SK-N-SH (cell line): ENCODE results near the gene KLK15. TPM values are rescaled to one million over a fixed set of nuclear protein-coding genes. Genes with fewer than 3 reads are reported as not detected.

Source experiments
- CTCF ChIA-PET: fragments of 300-600, 350-600 bp; formaldehyde crosslinking; extraction: SDS; loops from one replicate; lab custom pipeline; 2021; lab: Yijun Ruan, JAX
- POLR2A ChIA-PET: fragments of 350-600 bp; sonication (Branson Sonifier 250); formaldehyde crosslinking; extraction: SDS; loops from one replicate; lab custom pipeline; 2020; ENCODE audit warnings: antibody characterized with exemption, inconsistent platforms; lab: Yijun Ruan, JAX
- DNase-seq: peaks from one replicate; pipeline ENCODE4 v3.0.0; 2012
- H2AFZ ChIP-seq: fragments of 200-600 bp; sonication (generic); 2 replicates; pipeline ENCODE4 v1.8.1; 2016; ENCODE audit warnings: antibody characterized with exemption, mild to moderate bottlenecking, low read depth
- H3F3A ChIP-seq: fragments of 200-600 bp; sonication (generic); replicated peaks from 2 replicates; pipeline ENCODE3; 2016; ENCODE audit warnings: antibody characterized with exemption, mild to moderate bottlenecking; ENCODE audit not compliant: insufficient read depth
- H3K27ac ChIP-seq, 2 experiments: fragments of 200-500 bp in 1 of 2; fragments of 200-600 bp in 1 of 2; sonication (Bioruptor generic) in 1 of 2; sonication (generic), shearing (Covaris generic) in 1 of 2; 2 replicates each; pipeline versions ENCODE4 v1.5.1 to v1.6.1; 2014 to 2016; ENCODE audit warnings: low read depth in 2 of 2, inconsistent platforms in 1 of 2, low read length in 1 of 2, mild to moderate bottlenecking in 1 of 2, mixed read lengths in 1 of 2
- H3K27me3 ChIP-seq: fragments of 200-600 bp; sonication (generic), shearing (Covaris generic); 2 replicates; pipeline ENCODE4 v1.6.1; 2016; ENCODE audit warnings: mixed run types; ENCODE audit not compliant: insufficient read depth
- H3K36me3 ChIP-seq, 2 experiments: fragments of 200-500 bp in 1 of 2; fragments of 200-600 bp in 1 of 2; sonication (Bioruptor generic) in 1 of 2; sonication (generic) in 1 of 2; replicated peaks in 1 of 2; 2 replicates each; pipeline versions ENCODE3 to v1.5.1; 2014 to 2016; ENCODE audit warnings: low read length in 1 of 2, mild to moderate bottlenecking in 1 of 2; ENCODE audit not compliant: insufficient read depth in 2 of 2, control insufficient read depth in 1 of 2
- H3K4me1 ChIP-seq, 2 experiments: fragments of 200-500 bp in 1 of 2; fragments of 200-600 bp in 1 of 2; sonication (Bioruptor generic) in 1 of 2; sonication (generic), shearing (Covaris generic) in 1 of 2; 2 replicates each; pipeline versions ENCODE4 v1.5.1 to v1.6.1; 2014 to 2016; ENCODE audit warnings: low read depth in 1 of 2, low read length in 1 of 2, mixed run types in 1 of 2; ENCODE audit not compliant: insufficient read depth in 2 of 2, control insufficient read depth in 1 of 2
- H3K4me2 ChIP-seq: fragments of 200-600 bp; sonication (generic), shearing (Covaris generic); 2 replicates; pipeline ENCODE4 v1.6.1; 2017; ENCODE audit warnings: mixed run types
- H3K4me3 ChIP-seq, 2 experiments: fragments of 200-500 bp in 1 of 2; fragments of 200-600 bp in 1 of 2; sonication (Bioruptor generic) in 1 of 2; sonication (generic), shearing (Covaris generic) in 1 of 2; 2 replicates each; pipeline versions ENCODE4 v1.5.1 to v1.8.1; 2014 to 2016; ENCODE audit warnings: low read depth in 2 of 2, inconsistent platforms in 1 of 2, low read length in 1 of 2, mild to moderate bottlenecking in 1 of 2, mixed read lengths in 1 of 2, moderate library complexity in 1 of 2
- H3K79me2 ChIP-seq: fragments of 200-600 bp; sonication (generic); 2 replicates; pipeline ENCODE4 v1.8.1; 2017; ENCODE audit warnings: mild to moderate bottlenecking; ENCODE audit not compliant: insufficient read depth
- H3K9ac ChIP-seq: fragments of 200-600 bp; sonication (generic); 2 replicates; pipeline ENCODE4 v1.6.1; 2017; ENCODE audit warnings: mixed run types
- H3K9me2 ChIP-seq: fragments of 200-600 bp; sonication (generic); 2 replicates; pipeline ENCODE4 v1.6.1; 2017; ENCODE audit warnings: mixed run types
- H3K9me3 ChIP-seq: fragments of 200-600 bp; sonication (generic); 2 replicates; pipeline ENCODE4 v1.6.1; 2017; ENCODE audit warnings: mixed run types, mild to moderate bottlenecking, moderate library complexity
- H4K20me1 ChIP-seq: fragments of 200-600 bp; sonication (generic); 2 replicates; pipeline ENCODE4 v1.6.1; 2017; ENCODE audit warnings: mild to moderate bottlenecking, mixed run types; ENCODE audit not compliant: insufficient read depth
- ELF1 ChIP-seq: IDR thresholded peaks from 2 replicates; pipeline ENCODE4 v1.4.0; 2012
- EP300 ChIP-seq, 2 experiments: IDR thresholded peaks; 2 replicates each; pipeline versions ENCODE4 v1.4.0 to v1.6.1; 2012; ENCODE audit warnings: borderline replicate concordance in 1 of 2, low read depth in 1 of 2, low read length in 1 of 2
- FOSL2 ChIP-seq: IDR thresholded peaks from 2 replicates; pipeline ENCODE4 v1.4.0; 2012; ENCODE audit warnings: low read depth, mild to moderate bottlenecking, moderate library complexity, borderline replicate concordance
- FOXJ3 ChIP-seq: sonication (generic); formaldehyde crosslinking; IDR thresholded peaks from 2 replicates; pipeline ENCODE4 v1.5.1; 2020; ENCODE audit warnings: mild to moderate bottlenecking, missing genetic modification reagents
- GABPA ChIP-seq: IDR thresholded peaks from 2 replicates; pipeline ENCODE4 v1.4.0; 2012; ENCODE audit warnings: low read depth, mild to moderate bottlenecking
- GATA2 ChIP-seq: sonication (generic); formaldehyde crosslinking; IDR thresholded peaks from 2 replicates; pipeline ENCODE4 v1.5.0; 2020; ENCODE audit warnings: mild to moderate bottlenecking, missing genetic modification reagents
- MEF2A ChIP-seq: IDR thresholded peaks from 2 replicates; pipeline ENCODE4 v1.4.0; 2012; ENCODE audit warnings: low read depth, borderline replicate concordance
- MXI1 ChIP-seq: IDR thresholded peaks from 2 replicates; pipeline ENCODE4 v1.6.1; 2012; ENCODE audit warnings: mild to moderate bottlenecking, low read depth, low read length, improper control_type of control experiment
- NRF1 ChIP-seq: IDR thresholded peaks from 2 replicates; pipeline ENCODE4 v1.6.1; 2012; ENCODE audit warnings: low read depth, mild to moderate bottlenecking, low read length
- RCOR1 ChIP-seq: fragments of 150-350 bp; IDR thresholded peaks from 2 replicates; pipeline ENCODE4 v1.6.1; 2017; ENCODE audit warnings: antibody characterized with exemption, low read length
- RFX5 ChIP-seq: IDR thresholded peaks from 2 replicates; pipeline ENCODE4 v1.6.1; 2012; ENCODE audit warnings: mild to moderate bottlenecking, improper control_type of control experiment, low read length
- SIN3A ChIP-seq: IDR thresholded peaks from 2 replicates; pipeline ENCODE4 v1.6.1; 2012; ENCODE audit warnings: low read depth, mild to moderate bottlenecking, low read length, moderate library complexity, borderline replicate concordance
- SMC3 ChIP-seq: IDR thresholded peaks from 2 replicates; pipeline ENCODE4 v1.6.1; 2012; ENCODE audit warnings: low read depth, low read length, improper control_type of control experiment
- TCF12 ChIP-seq: IDR thresholded peaks from 2 replicates; pipeline ENCODE4 v1.4.0; 2012
- YY1 ChIP-seq: IDR thresholded peaks from 2 replicates; pipeline ENCODE4 v1.4.0; 2012; ENCODE audit warnings: low read depth, mild to moderate bottlenecking
- WGBS: methylation state at CpG from one replicate; pipeline ENCODE4 v1.1.6; 2017; ENCODE audit warnings: low lambda C conversion rate; 5-methylcytosine and 5-hydroxymethylcytosine counted together
- polyA plus RNA-seq, 3 experiments: library from polyadenylated mRNA; depleted of rRNA; stranded (reverse); fragments of >200 nt; gene quantifications; 2 replicates each; pipeline ENCODE4 v1.2.3, GENCODE V29; 2012
- TF ChIP-seq, protein P1 (sequence below): IDR thresholded peaks from 2 replicates; pipeline ENCODE4 v1.4.0; 2012; ENCODE audit warnings: low read depth
- TF ChIP-seq, protein P2 (sequence below): fragments of 200-600 bp; sonication (generic); IDR thresholded peaks from 2 replicates; pipeline ENCODE4 v1.6.1; 2017; ENCODE audit warnings: antibody characterized with exemption, mild to moderate bottlenecking, moderate library complexity
- TF ChIP-seq, protein P3 (sequence below): IDR thresholded peaks from 2 replicates; pipeline ENCODE4 v1.6.1; 2012; ENCODE audit warnings: mild to moderate bottlenecking, low read depth, low read length, moderate library complexity
- TF ChIP-seq, protein P4 (sequence below): fragments of 150-350 bp; IDR thresholded peaks from 2 replicates; pipeline ENCODE4 v1.6.1; 2017; ENCODE audit warnings: antibody characterized with exemption, low read length, low read depth, borderline replicate concordance

Gene KLK15
- polyA plus RNA-seq, 1 of the 3 experiments (the other 2 are of a cell fraction): not detected

DNA sequence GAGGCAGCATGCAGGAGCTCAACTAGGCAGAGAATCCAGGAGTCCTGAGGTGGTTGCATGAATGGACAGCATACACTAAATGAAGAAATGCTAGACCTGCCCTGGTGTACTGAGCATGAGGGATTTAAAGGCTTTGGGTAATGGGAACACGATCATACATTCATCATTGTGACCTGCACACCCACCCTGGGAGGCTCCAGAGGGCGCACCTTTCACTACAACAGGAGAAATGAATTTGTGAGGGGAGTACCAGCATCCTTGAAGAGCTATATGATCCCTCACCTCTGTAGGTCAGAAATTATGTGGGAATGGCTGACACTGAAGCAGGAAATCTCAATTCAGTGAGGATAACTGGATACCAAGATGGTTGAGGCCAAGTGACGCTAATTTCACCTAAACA, 48.8 kb upstream of the KLK15 start:
- POLR2A ChIA-PET: interaction anchor here (0.6 kb wide), 1 partner anchor 14 kb away, joined by 3 read pairs; no protein-coding TSS in a partner anchor
- no peak overlapping the region for H3K4me2 ChIP-seq
- no peak overlapping the region for H3K9ac ChIP-seq
- no peak overlapping the region for H3K4me3 ChIP-seq
- 5% methylated on average over 3 of the region's 3 CpGs for WGBS
- no peak for TF ChIP-seq MEF2A
- TF ChIP-seq RFX5: no peak
- TF ChIP-seq, protein P1, sequence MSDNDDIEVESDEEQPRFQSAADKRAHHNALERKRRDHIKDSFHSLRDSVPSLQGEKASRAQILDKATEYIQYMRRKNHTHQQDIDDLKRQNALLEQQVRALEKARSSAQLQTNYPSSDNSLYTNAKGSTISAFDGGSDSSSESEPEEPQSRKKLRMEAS: no peak
- TF ChIP-seq FOXJ3: no peak
- TF ChIP-seq SIN3A: no peak
- no peak for DNase-seq
- H3K4me1 ChIP-seq: no peaks in the 10 kb centered on the region
- no peaks in the 10 kb centered on the region for H3F3A ChIP-seq
- CTCF ChIA-PET: interaction anchor here (0.6 kb wide), 1 partner anchor 45 kb away, joined by 3 read pairs; no protein-coding TSS in a partner anchor
- H3K36me3 ChIP-seq: no peaks in the 10 kb centered on the region
- H3K27me3 ChIP-seq: peaks cover 29% of the 10 kb centered on the region; the same call in 1 of the 2 replicates
- no peak overlapping the region for H2AFZ ChIP-seq
- H3K9me3 ChIP-seq: no peaks in the 10 kb centered on the region
- H4K20me1 ChIP-seq: no peaks in the 10 kb centered on the region
- H3K9me2 ChIP-seq: no peaks in the 10 kb centered on the region
- H3K79me2 ChIP-seq: no peaks in the 10 kb centered on the region
- H3K27ac ChIP-seq: no peak overlapping the region

DNA sequence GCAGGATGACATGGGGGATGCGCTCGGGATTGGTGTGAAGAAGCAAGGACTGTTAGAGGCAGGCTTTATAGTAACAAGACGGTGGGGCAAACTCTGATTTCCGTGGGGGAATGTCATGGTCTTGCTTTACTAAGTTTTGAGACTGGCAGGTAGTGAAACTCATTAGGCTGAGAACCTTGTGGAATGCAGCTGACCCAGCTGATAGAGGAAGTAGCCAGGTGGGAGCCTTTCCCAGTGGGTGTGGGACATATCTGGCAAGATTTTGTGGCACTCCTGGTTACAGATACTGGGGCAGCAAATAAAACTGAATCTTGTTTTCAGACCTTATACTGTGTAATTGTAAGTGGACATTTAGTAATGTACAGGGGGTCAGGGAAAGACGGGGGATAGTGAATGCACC, 46.9 kb upstream of the KLK15 start:
- peaks cover 44% of the 10 kb centered on the region for H3K27me3 ChIP-seq
- CTCF ChIA-PET: no interaction called here
- no peak for DNase-seq
- no peaks in the 10 kb centered on the region for H3K36me3 ChIP-seq
- H3K27ac ChIP-seq: no peak overlapping the region
- TF ChIP-seq EP300 (IDR thresholded peaks at IDR 0.05; ENCODE audit: borderline replicate concordance in 1 of 2, low read depth in 1 of 2, low read length in 1 of 2) (no peak), NRF1 (no peak), RCOR1 (no peak), RFX5 (no peak), GATA2 (CRISPR knock-in tag) (no peak), FOSL2 (no peak), TCF12 (no peak), ELF1 (no peak), SMC3 (no peak), MEF2A (no peak), FOXJ3 (no peak), MXI1 (no peak), YY1 (no peak), GABPA (no peak)
- TF ChIP-seq, protein P2, sequence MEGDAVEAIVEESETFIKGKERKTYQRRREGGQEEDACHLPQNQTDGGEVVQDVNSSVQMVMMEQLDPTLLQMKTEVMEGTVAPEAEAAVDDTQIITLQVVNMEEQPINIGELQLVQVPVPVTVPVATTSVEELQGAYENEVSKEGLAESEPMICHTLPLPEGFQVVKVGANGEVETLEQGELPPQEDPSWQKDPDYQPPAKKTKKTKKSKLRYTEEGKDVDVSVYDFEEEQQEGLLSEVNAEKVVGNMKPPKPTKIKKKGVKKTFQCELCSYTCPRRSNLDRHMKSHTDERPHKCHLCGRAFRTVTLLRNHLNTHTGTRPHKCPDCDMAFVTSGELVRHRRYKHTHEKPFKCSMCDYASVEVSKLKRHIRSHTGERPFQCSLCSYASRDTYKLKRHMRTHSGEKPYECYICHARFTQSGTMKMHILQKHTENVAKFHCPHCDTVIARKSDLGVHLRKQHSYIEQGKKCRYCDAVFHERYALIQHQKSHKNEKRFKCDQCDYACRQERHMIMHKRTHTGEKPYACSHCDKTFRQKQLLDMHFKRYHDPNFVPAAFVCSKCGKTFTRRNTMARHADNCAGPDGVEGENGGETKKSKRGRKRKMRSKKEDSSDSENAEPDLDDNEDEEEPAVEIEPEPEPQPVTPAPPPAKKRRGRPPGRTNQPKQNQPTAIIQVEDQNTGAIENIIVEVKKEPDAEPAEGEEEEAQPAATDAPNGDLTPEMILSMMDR: no peak
- TF ChIP-seq, protein P3, sequence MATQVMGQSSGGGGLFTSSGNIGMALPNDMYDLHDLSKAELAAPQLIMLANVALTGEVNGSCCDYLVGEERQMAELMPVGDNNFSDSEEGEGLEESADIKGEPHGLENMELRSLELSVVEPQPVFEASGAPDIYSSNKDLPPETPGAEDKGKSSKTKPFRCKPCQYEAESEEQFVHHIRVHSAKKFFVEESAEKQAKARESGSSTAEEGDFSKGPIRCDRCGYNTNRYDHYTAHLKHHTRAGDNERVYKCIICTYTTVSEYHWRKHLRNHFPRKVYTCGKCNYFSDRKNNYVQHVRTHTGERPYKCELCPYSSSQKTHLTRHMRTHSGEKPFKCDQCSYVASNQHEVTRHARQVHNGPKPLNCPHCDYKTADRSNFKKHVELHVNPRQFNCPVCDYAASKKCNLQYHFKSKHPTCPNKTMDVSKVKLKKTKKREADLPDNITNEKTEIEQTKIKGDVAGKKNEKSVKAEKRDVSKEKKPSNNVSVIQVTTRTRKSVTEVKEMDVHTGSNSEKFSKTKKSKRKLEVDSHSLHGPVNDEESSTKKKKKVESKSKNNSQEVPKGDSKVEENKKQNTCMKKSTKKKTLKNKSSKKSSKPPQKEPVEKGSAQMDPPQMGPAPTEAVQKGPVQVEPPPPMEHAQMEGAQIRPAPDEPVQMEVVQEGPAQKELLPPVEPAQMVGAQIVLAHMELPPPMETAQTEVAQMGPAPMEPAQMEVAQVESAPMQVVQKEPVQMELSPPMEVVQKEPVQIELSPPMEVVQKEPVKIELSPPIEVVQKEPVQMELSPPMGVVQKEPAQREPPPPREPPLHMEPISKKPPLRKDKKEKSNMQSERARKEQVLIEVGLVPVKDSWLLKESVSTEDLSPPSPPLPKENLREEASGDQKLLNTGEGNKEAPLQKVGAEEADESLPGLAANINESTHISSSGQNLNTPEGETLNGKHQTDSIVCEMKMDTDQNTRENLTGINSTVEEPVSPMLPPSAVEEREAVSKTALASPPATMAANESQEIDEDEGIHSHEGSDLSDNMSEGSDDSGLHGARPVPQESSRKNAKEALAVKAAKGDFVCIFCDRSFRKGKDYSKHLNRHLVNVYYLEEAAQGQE: no peak
- TF ChIP-seq, protein P4, sequence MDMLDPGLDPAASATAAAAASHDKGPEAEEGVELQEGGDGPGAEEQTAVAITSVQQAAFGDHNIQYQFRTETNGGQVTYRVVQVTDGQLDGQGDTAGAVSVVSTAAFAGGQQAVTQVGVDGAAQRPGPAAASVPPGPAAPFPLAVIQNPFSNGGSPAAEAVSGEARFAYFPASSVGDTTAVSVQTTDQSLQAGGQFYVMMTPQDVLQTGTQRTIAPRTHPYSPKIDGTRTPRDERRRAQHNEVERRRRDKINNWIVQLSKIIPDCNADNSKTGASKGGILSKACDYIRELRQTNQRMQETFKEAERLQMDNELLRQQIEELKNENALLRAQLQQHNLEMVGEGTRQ: no peak
- TF ChIP-seq, all 33 proteins: peak for 0
- H2AFZ ChIP-seq: no peak overlapping the region
- H3K9ac ChIP-seq: no peak overlapping the region
- no peaks in the 10 kb centered on the region for H3K9me2 ChIP-seq
- no peak overlapping the region for H3K4me2 ChIP-seq
- no peak overlapping the region for H3K4me3 ChIP-seq
- 9% methylated on average over 5 of the region's 5 CpGs for WGBS
- POLR2A ChIA-PET: no interaction called here
- H3K9me3 ChIP-seq: no peaks in the 10 kb centered on the region
- no peaks in the 10 kb centered on the region for H3K4me1 ChIP-seq
- H4K20me1 ChIP-seq: no peaks in the 10 kb centered on the region
- no peaks in the 10 kb centered on the region for H3K79me2 ChIP-seq
- H3F3A ChIP-seq: no peaks in the 10 kb centered on the region
